ENCODE data around the gene RAD21L1.
A peak's percentile ranks its signal among the peaks of the same experiment; 100 is the strongest.

Gene RAD21L1

GRCh38 chr20:1225783-1226654 lies at the start of gene RAD21L1:
Gene RAD21L1 (plus strand): TSS chr20:1226044. CDS start chr20:1228454, 2,410 bp downstream.
- no peak for DNase-seq

GRCh38 chr20:1177680-1178079 lies 48.2 kb upstream of the RAD21L1 start:
- no peak for DNase-seq

- no peak for DNase-seq
Observed at GRCh38 chr20:1178103-1178502, 47.7 kb upstream of the RAD21L1 start.

DNA sequence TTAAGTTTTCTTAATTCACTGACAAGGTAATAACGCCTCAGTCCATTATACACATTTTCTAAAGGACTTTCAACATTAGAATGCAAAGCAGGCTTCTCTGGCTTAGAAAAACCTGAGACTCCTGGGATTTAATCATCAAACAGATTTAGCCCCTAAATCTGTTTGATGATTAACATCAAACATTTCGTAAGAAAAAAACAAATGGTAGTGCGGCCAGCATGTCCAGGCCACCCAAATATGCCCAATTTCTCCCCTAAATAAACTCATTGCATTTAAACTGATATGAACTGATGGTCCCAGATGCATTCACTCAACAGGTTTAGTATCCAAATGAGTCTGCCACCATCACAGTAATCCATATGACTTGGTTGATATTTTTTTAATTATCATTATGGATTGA lies 47.2 kb upstream of the RAD21L1 start:
- no peak for DNase-seq

GRCh38 chr20:1180949-1181348 lies 44.9 kb upstream of the RAD21L1 start:
- no peak for DNase-seq

DNA sequence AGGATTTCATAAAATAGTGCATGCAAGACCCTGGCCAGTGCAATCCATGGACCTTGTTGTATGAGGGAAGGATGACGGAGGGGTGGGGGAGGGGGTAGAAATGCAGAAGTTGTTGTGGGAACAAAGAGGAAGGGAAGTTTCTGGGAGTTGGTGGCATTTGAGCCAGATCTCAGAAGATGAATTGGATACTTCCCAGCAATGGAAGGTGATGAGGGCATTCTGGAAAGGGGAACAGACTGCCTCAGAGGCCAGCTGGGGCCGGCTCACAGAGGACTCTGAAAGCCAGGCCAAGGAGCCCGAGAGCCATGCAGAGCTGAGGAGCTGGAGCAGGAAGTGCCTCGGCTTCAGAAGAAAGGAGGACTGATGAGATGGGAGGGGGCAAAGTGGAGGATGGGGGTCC lies 43.7 kb upstream of the RAD21L1 start:
- no peak for DNase-seq

DNA sequence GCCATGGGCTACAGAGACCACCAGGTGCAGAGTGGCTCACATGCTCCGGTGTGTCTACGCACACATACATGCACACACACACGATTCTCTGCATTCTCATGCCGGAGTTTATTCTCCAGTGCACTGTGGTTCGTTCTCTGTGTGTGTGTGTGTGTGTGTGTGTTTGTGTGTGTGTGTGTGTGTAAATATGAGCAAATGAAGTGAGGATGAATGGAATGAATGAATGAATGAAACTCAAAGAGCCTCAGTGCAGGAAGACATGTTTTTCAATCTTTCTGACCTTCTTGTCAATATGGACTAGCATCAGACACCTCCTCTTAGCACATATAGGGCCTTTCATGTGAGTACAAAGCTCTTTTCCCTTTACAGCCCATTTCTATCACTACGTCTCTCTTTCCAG lies 42.7 kb upstream of the RAD21L1 start:
- no peak for DNase-seq

- DNase-seq: no peak
Observed at GRCh38 chr20:1184260-1184637, 41.6 kb upstream of the RAD21L1 start.

GRCh38 chr20:1184638-1185315 lies 41.1 kb upstream of the RAD21L1 start, which contains the start of gene TMEM74B:
Gene TMEM74B (minus strand): TSS chr20:1184981. CDS start chr20:1183801, 1,180 bp downstream.
- no peak for DNase-seq

DNA sequence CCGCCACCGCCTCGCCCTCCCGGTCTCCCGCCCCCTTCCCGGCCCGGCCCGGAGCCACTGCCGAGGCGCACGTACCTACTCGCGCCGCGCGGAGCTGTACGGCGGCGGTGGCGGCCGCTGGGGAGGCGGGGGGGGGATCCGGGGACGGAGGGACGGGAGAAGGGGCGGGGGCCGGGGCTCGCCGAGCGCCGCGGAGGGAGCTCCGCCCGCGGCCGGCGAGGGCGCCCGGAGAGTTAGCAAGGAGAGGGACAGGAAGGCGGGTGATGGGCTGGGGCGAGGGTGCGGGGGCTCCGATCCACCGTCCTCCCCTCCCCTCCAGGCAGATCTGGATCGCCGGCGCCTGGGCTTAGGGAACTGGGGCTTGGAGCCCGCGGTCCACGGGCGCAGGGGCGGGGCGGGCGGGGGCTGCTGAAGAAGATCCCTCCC lies 40.5 kb upstream of the RAD21L1 start:
- no peak for DNase-seq

- DNase-seq: peak in 1 of 2 experiments; percentile 6
Observed at GRCh38 chr20:1185790-1186334, 40.0 kb upstream of the RAD21L1 start.

DNA sequence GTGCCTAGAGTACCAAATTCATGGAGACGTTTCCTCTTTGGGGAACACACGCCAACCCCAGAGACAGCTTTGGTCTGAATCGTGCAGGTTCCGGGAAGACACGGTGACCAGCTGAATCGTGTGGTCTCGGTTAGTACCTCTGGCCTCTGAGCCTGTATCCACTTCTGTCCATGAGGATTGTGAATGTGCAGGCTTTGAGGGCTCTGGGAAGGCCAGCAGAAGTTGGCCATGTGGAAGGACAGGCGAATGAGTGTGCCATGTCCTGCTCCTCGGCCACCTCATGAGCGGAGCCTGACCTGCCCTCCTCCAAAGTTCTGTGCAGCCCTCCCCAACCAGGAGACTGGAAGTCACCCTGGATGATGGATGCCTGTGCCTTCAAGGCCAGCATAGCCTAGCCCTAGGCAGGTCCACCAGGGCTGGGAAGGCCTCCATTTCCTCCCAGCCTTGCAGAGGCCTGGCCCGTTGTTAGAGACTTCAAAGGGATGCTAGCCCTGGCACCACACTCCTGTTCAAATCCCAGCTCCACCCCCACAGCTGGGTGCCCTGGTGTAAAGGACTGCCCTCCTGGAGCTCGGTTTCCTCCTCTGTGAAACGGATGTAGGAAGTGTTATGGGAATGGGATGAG lies 39.4 kb upstream of the RAD21L1 start:
- DNase-seq: no peak

DNA sequence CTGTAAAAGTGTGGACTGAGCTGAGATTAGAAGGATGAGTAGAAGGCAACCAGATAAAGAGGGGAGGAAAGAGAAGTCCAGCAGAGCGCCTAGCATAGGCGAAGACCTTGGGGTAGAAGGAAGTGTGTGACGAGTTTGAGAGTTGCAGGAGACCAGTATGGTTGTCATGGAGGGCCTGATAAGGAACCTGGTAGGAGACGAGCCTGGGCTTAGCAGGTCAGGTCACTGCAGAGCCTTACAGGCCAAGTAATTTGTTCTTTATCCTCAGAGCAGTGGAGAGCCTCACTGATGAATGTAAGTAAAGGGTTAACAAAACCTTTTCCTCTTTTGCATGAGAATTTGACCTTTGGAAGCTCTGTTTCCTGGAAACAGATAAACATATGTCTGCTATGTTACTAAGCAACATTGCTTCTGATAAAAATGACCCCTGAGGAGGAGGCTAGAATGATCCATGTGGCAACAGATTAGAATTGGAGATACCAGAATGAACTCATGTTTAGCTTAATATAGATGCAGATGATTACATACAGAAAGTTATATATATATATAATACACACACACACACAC lies 38.2 kb upstream of the RAD21L1 start:
- no peak for DNase-seq

GRCh38 chr20:1188347-1188746 lies 37.5 kb upstream of the RAD21L1 start:
- DNase-seq: no peak

DNA sequence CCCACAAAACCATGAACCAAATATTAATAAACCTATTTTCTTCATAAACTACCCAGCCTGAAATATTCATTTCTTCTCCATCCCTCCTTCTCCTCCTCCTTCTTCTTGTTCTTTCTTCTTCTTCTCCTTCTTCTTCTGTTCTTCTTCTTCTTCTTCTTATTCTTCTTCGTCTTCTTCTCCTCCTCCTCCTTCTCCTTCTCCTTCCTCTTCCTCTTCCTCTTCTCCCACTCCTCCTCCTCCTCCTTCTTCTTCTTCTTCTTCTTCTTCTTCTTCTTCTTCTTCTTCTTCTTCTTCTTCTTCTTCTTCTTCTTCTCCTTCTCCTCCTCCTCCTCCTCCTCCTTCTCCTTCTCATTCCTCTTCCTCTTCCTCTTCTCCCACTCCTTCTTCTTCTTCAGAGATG lies 36.0 kb upstream of the RAD21L1 start:
- no peak for DNase-seq

DNA sequence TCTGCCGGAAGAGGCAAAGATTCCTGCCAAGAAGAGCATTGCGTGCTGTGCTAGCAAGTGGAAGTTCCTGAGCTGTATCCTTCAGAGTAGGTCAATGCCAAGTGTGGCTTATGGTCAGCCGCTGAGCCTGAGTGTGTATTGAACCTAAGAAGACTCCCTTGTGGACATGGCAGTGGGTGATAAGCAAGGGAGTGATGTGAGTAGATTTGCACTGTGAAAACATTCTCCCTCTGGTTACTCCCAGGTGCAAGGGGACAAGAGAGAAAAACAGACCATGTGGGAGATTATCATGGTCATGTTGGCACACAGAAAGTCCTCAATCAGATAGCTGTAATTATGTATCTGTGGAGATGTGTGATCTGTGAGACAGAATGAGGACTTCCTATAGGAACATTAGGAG lies 35.0 kb upstream of the RAD21L1 start:
- DNase-seq: no peak

GRCh38 chr20:1191299-1191698 lies 34.5 kb upstream of the RAD21L1 start:
- no peak for DNase-seq

GRCh38 chr20:1195226-1195625 lies 30.6 kb upstream of the RAD21L1 start:
- no peak for DNase-seq

- DNase-seq: no peak
Observed at GRCh38 chr20:1196634-1197033, 29.2 kb upstream of the RAD21L1 start.

DNA sequence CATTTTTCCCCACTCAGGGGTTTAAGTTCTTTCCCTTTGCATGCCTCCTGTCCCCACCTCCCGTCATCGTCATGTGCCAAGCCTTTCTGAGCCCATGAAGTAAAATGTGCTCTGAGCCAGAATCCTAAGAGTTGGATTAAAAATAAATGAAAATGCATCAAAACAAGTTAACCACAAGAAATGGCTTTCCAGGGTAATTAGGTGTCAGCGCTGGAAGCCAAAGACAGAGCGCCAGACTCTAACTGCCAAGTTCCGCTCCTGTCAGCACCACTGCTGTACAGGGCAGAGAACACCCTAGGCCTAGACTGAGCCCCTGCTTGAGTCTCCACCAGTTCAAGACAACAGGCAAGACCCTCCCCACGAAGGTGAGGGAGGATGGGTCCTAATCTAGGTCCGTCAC lies 28.0 kb upstream of the RAD21L1 start:
- DNase-seq: no peak

- DNase-seq: no peak
Observed at GRCh38 chr20:1198751-1199150, 27.1 kb upstream of the RAD21L1 start.

DNA sequence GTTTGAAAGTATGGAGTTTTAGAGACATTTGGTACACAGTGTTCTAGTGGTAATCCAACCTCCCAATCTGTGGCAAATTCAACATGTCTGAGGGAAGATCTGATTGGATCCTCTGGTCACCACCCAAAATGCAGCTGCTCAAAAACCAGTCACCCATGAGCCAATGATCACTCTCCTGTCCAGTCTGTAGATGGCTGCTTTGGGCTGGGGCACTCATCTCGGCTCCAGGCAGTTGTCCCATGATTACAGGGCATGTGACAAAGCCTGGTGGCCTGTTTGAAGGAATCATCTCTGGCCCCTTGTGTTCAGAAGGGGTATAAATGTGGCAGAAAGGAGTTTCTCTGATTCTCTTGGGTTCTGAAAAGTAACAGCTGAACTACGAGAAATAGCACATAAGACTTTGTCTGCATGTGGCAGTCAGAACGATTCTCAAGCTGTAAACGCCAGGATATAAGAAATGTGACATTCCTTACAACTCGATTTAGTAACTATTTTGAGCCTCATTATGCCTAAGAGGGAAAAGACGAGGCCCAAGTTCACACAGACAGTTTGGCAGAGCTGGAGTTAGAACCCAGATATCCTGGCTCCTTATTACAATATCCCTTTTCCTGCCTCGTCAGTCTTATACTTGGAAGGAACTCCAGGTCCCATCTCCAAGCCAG lies 26.5 kb upstream of the RAD21L1 start:
- DNase-seq: no peak

GRCh38 chr20:1199964-1200363 lies 25.9 kb upstream of the RAD21L1 start:
- DNase-seq: no peak
